C4-2B (cell line): ENCODE data around the gene MICA.
"Not testable (repeated sequence)": the region's sequence is repeated elsewhere in the genome, so short reads cannot be mapped to it uniquely, and the experiment has no call there.

Experiments used
- H3K27ac ChIP-seq: fragments of 450-650 bp; 2 replicates; pipeline ENCODE4 v1.5.1; 2017
- ZFX ChIP-seq: fragments of 450-650 bp; IDR thresholded peaks from 2 replicates; pipeline ENCODE4 v1.6.1; 2017
- TF ChIP-seq, protein P1 (sequence below): fragments of 450-650 bp; conservative IDR thresholded peaks from 2 replicates; pipeline ENCODE4 v1.5.1; 2017; ENCODE audit warnings: mild to moderate bottlenecking

MICA gene

GRCh38 chr6:31452859-31453258, 49.5 kb downstream of the MICA start:
- TF ChIP-seq, protein P1, sequence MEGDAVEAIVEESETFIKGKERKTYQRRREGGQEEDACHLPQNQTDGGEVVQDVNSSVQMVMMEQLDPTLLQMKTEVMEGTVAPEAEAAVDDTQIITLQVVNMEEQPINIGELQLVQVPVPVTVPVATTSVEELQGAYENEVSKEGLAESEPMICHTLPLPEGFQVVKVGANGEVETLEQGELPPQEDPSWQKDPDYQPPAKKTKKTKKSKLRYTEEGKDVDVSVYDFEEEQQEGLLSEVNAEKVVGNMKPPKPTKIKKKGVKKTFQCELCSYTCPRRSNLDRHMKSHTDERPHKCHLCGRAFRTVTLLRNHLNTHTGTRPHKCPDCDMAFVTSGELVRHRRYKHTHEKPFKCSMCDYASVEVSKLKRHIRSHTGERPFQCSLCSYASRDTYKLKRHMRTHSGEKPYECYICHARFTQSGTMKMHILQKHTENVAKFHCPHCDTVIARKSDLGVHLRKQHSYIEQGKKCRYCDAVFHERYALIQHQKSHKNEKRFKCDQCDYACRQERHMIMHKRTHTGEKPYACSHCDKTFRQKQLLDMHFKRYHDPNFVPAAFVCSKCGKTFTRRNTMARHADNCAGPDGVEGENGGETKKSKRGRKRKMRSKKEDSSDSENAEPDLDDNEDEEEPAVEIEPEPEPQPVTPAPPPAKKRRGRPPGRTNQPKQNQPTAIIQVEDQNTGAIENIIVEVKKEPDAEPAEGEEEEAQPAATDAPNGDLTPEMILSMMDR = no peak

DNA sequence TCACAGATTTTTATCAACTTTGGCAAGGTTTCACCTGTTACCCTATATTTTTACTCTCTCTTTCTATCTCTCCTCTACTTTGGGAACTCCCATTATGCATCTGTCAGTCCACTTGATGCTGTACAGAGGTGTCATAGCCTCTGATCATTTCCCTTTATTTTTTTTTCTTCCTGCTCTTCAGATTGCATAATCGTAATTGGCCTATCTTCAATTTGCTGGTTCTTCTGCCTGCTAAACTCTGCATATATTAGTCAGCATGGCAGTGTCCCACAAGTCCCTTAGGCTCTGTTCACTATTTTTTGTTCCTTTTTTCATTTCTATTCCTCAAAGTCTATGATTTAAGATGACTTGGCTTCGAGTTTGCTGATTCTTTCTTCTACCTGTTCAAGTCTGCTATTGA, 49.9 kb downstream of the MICA start:
- TF ChIP-seq, protein P1 = no peak
- TF ChIP-seq ZFX = no peak
- H3K27ac ChIP-seq = no peak overlapping the region

More at GRCh38 chr6:31452859-31453258, 49.5 kb downstream of the MICA start:
- no peak overlapping the region for H3K27ac ChIP-seq

DNA sequence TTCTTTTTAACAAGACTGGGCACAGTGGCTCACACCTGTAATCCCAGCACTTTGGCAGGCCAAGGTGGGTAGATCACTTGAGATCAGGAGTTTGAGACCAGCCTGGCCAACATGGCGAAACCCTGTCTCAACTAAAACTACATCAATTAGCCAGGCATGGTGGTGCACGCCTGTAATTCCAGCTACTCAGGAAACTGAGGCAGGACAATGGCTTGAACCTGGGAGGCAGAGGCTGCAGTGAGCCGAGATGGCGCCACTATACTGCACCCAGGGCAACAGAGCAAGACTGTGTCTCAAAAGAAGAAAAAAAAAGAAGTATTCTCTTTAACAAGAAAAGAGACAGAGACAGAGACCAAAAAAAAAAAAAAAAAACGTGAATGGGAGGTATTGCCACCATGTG, 56.5 kb downstream of the MICA start:
- not testable (repeated sequence) for H3K27ac ChIP-seq

- TF ChIP-seq, protein P1 = no peak
- TF ChIP-seq ZFX = no peak
- H3K27ac ChIP-seq = no peak overlapping the region
Measured at GRCh38 chr6:31460361-31461025, 57.1 kb downstream of the MICA start.

DNA sequence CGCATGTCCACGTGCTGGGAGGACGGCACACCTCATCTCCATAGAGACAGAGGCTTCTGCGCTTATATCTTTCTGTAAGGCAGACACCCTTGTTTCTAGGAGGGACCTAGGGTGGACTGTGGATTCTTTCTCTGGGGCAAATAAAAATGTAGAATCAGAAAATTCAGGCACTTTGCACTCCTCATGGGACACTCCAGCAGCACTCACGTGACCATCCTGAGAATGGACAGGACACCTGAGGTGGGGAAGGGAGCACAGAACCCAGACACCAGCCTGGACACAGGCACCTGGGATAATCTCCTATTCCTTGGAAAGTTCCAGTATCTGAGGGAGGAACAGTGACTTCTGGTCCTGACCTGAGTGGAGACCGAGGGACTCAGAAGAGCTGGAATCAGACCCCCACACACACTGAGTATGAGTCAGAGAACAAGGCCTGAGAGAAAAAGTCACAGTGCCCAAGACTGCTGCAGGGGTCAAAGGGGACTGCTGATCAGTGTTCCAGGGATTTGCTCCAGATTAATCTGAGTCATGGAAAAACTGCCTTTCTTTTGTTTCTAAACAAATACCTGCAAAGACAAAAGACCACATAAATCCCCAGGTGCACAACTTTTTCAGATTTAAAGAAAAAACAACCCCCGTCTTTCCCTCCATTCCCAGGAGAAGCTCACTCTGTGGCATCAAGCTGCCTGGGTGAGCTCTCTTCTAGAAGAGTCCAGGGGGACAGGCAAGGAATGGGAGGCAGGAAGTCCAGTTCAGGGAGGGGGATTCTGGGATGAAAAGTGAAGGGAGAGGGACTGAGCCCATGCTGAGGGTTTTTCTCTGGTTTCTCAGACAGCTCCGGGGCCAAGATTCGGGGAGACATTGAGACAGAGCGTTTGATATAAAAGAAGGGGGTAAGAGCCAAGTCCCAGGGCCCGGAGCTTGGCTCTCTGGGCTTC, 58.9 kb downstream of the MICA start:
- TF ChIP-seq ZFX = no peak
- TF ChIP-seq, protein P1 = no peak
- H3K27ac ChIP-seq = no peak overlapping the region

DNA sequence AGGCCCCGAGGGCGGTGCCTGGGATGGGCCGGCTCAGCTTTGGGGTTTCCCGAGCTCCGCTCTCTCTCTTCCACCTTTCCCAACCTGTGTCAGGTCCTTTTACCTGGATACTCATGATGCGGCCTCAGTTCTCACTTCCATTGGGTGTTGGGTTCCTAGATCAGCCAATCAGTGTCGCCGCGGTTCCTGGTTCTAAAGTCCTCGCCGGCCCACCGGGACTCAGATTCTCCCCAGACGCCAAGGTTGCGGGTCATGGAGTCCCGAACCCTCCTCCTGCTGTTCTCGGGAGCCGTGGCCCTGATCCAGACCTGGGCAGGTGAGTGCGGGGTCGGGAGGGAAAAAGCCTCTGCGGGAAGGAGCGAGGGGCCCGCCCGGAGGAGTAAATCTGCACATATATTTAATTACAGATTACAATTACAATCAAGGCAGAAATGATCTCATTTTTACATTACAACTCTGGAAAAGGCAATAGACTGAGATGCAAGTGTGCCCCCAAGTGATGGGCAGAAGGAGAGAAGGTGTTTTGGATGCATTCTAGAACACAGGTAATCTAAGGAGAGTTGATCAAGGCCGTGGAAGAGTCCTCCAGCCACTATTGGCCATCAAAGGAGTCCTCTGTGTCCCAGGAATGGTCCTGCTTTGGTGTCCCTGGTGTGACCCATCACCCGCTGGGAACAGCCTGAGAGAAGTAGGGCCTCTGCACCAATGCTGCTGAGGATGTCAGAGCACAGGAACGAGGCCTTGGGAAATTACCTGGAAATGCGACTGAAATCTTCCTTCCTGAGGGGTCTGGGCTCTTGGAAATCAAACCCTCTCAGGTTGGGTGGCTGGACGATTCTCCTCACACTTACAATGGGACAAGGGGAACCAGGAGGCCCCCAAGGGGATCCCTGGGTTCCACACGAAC, 59.8 kb downstream of the MICA start:
- TF ChIP-seq, protein P1 = no peak
- TF ChIP-seq ZFX = no peak
- H3K27ac ChIP-seq = no peak overlapping the region

DNA sequence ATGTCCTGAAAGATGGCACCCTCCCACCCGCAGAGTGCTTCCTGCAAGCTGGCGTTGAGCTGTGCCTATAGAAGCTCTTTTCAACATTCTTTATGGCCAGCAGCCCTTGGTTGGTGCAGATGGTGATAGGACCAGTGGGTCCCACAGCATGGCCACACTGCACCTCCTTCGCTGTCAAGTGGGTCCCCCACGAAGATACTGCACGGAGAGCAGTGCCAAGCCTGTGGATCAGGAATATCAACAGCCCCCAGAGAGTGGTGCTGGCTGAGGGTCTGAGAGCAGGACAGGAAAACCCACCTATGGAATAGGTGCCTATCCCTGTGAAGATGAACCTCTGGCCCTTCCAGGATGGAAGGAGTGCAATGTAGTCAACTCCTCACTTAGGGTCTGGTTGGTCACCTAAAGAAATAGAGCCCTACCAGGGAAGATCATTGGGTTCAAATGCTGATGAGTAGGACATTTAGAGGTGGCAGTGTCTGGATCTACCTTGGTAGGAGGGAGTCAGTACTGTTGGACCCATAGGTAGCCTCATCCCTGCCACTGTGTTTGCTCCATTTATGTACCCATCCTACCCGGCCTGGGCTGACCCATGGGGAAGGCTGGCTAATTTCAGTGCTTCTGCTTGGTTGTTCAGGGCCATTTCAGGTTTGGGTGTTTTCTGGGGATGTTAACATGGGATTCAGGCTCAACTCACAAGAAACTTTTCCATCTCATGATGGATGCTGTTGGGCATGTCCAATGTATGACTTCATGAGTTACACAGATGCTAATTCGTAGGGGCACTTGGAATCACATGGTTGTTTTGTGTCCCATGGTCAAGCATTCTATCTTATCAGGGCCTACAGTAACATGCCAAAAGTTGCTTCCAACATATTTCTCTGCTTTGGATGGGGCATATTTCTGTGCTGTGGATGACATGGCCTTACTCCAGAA, 61.1 kb downstream of the MICA start:
- H3K27ac ChIP-seq = no peak overlapping the region
- TF ChIP-seq ZFX = no peak
- TF ChIP-seq, protein P1 = no peak
